Astrocyte (in vitro differentiated cells and primary cell): Measurements from ENCODE around the gene PARP8. TPM values are rescaled to one million over a fixed set of nuclear protein-coding genes. Genes with fewer than 3 reads are reported as not detected.

Experiments used
- DNase-seq: peaks from one replicate; pipeline ENCODE4 v3.0.0-alpha.2; 2010; ENCODE audit warnings: low read depth
- FAIRE-seq: peaks from 2 replicates; lab custom pipeline; 2011; peaks lifted over from hg19 to GRCh38; lab: Jason Lieb, UNC
- H2AFZ ChIP-seq: 2 replicates; pipeline ENCODE4 v1.6.0; 2012; ENCODE audit warnings: low read depth, low read length, inconsistent platforms
- H3K27ac ChIP-seq: 2 replicates; pipeline ENCODE4 v1.5.1; 2011; ENCODE audit warnings: low read depth, low read length, inconsistent platforms
- H3K27me3 ChIP-seq: 2 replicates; pipeline ENCODE4 v1.6.0; 2011; ENCODE audit warnings: low read length, inconsistent platforms; ENCODE audit not compliant: insufficient read depth
- H3K36me3 ChIP-seq: 2 replicates; pipeline ENCODE4 v1.5.1; 2011; ENCODE audit warnings: low read length, inconsistent platforms; ENCODE audit not compliant: insufficient read depth
- H3K4me1 ChIP-seq: 2 replicates; pipeline ENCODE4 v1.5.1; 2011; ENCODE audit warnings: low read length, inconsistent platforms; ENCODE audit not compliant: insufficient read depth
- H3K4me2 ChIP-seq: 2 replicates; pipeline ENCODE4 v1.6.0; 2012; ENCODE audit warnings: low read length, inconsistent platforms
- H3K4me3 ChIP-seq: 2 replicates; pipeline ENCODE4 v1.5.1; 2011; ENCODE audit warnings: low read depth, mild to moderate bottlenecking, low read length, inconsistent platforms; ENCODE audit not compliant: insufficient read depth
- H3K79me2 ChIP-seq: 2 replicates; pipeline ENCODE4 v1.6.0; 2012; ENCODE audit warnings: mild to moderate bottlenecking, low read length, inconsistent platforms; ENCODE audit not compliant: insufficient read depth
- H3K9ac ChIP-seq: 2 replicates; pipeline ENCODE4 v1.6.0; 2012; ENCODE audit warnings: mild to moderate bottlenecking, low read length, inconsistent platforms
- H3K9me3 ChIP-seq: 2 replicates; pipeline ENCODE4 v1.5.1; 2012; ENCODE audit warnings: low read depth, mild to moderate bottlenecking, low read length, inconsistent platforms; ENCODE audit not compliant: insufficient read depth
- H4K20me1 ChIP-seq: 2 replicates; pipeline ENCODE4 v1.6.0; 2012; ENCODE audit warnings: low read length, inconsistent platforms; ENCODE audit not compliant: insufficient read depth
- H3K27ac Mint-ChIP-seq: one replicate; pipeline ENCODE4 v1.8.0; 2021; ENCODE audit warnings: mild to moderate bottlenecking, mixed read lengths; ENCODE audit not compliant: unreplicated experiment
- H3K27me3 Mint-ChIP-seq: one replicate; pipeline ENCODE4 v1.8.0; 2021; ENCODE audit warnings: low read depth, mixed read lengths; ENCODE audit not compliant: unreplicated experiment
- H3K36me3 Mint-ChIP-seq: one replicate; pipeline ENCODE4 v1.8.0; 2021; ENCODE audit warnings: low read depth, mixed read lengths; ENCODE audit not compliant: unreplicated experiment
- H3K4me1 Mint-ChIP-seq: one replicate; pipeline ENCODE4 v1.8.0; 2021; ENCODE audit warnings: low read depth, mixed read lengths; ENCODE audit not compliant: unreplicated experiment
- H3K4me3 Mint-ChIP-seq: one replicate; pipeline ENCODE4 v1.8.0; 2021; ENCODE audit warnings: mild to moderate bottlenecking, moderate library complexity, mixed read lengths; ENCODE audit not compliant: unreplicated experiment
- H3K9me3 Mint-ChIP-seq: one replicate; pipeline ENCODE4 v1.8.0; 2021; ENCODE audit warnings: mild to moderate bottlenecking, mixed read lengths; ENCODE audit not compliant: unreplicated experiment
- EZH2 ChIP-seq: IDR thresholded peaks from 2 replicates; pipeline ENCODE4 v1.6.1; 2012; ENCODE audit warnings: mild to moderate bottlenecking, low read length, inconsistent platforms; ENCODE audit not compliant: insufficient read depth
- total RNA-seq: library from RNA; stranded (reverse); gene quantifications from 2 replicates; pipeline ENCODE4 v1.2.1, GENCODE V29; 2021
- TF ChIP-seq, protein P1 (sequence below): IDR thresholded peaks from 2 replicates; pipeline ENCODE4 v1.5.1; 2011; ENCODE audit warnings: low read depth, mild to moderate bottlenecking, inconsistent platforms, low read length, moderate library complexity; ENCODE audit not compliant: insufficient read depth

Gene PARP8
- total RNA-seq, 1 donor from 2014 or later, result 36.1 TPM

- Mint-ChIP-seq H3K4me3 (no peak overlapping the region), H3K4me1 (peaks cover 22% of the 10 kb centered on the region), H3K27ac (no peak overlapping the region), H3K27me3 (no peaks in the 10 kb centered on the region), H3K36me3 (no peaks in the 10 kb centered on the region), H3K9me3 (no peaks in the 10 kb centered on the region)
- H3K9ac ChIP-seq, result no peak overlapping the region
- TF ChIP-seq EZH2, result no peak
- TF ChIP-seq, protein P1, sequence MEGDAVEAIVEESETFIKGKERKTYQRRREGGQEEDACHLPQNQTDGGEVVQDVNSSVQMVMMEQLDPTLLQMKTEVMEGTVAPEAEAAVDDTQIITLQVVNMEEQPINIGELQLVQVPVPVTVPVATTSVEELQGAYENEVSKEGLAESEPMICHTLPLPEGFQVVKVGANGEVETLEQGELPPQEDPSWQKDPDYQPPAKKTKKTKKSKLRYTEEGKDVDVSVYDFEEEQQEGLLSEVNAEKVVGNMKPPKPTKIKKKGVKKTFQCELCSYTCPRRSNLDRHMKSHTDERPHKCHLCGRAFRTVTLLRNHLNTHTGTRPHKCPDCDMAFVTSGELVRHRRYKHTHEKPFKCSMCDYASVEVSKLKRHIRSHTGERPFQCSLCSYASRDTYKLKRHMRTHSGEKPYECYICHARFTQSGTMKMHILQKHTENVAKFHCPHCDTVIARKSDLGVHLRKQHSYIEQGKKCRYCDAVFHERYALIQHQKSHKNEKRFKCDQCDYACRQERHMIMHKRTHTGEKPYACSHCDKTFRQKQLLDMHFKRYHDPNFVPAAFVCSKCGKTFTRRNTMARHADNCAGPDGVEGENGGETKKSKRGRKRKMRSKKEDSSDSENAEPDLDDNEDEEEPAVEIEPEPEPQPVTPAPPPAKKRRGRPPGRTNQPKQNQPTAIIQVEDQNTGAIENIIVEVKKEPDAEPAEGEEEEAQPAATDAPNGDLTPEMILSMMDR, result no peak
- H3K27me3 ChIP-seq, result no peaks in the 10 kb centered on the region
- no peaks in the 10 kb centered on the region for H3K4me1 ChIP-seq
- no peak overlapping the region for H2AFZ ChIP-seq
- H3K4me3 ChIP-seq, result no peak overlapping the region
- DNase-seq (no peak), FAIRE-seq (no peak)
- no peak overlapping the region for H3K4me2 ChIP-seq
- peaks cover 3% of the 10 kb centered on the region for H4K20me1 ChIP-seq
- H3K36me3 ChIP-seq, result no peaks in the 10 kb centered on the region
- H3K27ac ChIP-seq, result no peak overlapping the region
- no peaks in the 10 kb centered on the region for H3K79me2 ChIP-seq
- no peaks in the 10 kb centered on the region for H3K9me3 ChIP-seq
These were observed 64.4 kb downstream of the PARP8 start for GRCh38 chr5:50730841-50731240.

DNA sequence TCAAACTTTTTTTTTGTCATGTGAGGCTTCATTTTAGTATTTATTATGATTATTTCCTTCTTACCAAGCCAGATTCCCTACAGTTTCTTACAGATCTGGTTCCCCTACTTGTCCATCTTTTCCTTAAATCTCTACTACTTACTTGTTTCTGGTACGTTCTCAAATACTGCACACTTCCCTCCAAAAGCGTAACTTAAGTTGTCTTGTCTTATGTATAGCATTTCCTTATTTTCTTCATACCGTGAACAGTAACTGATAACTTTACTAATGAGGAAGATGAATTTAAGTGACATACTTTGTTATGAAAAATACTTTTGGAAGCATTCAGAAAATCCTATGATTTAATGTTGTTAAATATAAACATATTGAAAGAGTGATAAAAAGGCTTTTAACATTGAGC lies 67.3 kb downstream of the PARP8 start:
- Mint-ChIP-seq H3K9me3 (no peaks in the 10 kb centered on the region), H3K27ac (no peak overlapping the region), H3K36me3 (no peaks in the 10 kb centered on the region), H3K4me3 (no peak overlapping the region), H3K27me3 (no peaks in the 10 kb centered on the region), H3K4me1 (peaks cover 8% of the 10 kb centered on the region)
- Histone ChIP-seq H2AFZ (no peak overlapping the region), H3K9ac (no peak overlapping the region), H3K9me3 (no peaks in the 10 kb centered on the region), H3K4me3 (no peak overlapping the region), H3K4me1 (no peaks in the 10 kb centered on the region), H3K27me3 (no peaks in the 10 kb centered on the region), H3K79me2 (no peaks in the 10 kb centered on the region), H3K36me3 (no peaks in the 10 kb centered on the region), H3K4me2 (no peak overlapping the region), H3K27ac (no peak overlapping the region), H4K20me1 (no peaks in the 10 kb centered on the region)
- no peak for TF ChIP-seq EZH2
- TF ChIP-seq, protein P1, result no peak
- FAIRE-seq, result no peak
- no peak for DNase-seq

GRCh38 chr5:50738864-50739263 lies 72.4 kb downstream of the PARP8 start:
- no peak overlapping the region for H3K4me3 ChIP-seq
- no peak overlapping the region for H3K4me2 ChIP-seq
- no peaks in the 10 kb centered on the region for H3K79me2 ChIP-seq
- H3K27ac ChIP-seq, result no peak overlapping the region
- H3K9me3 Mint-ChIP-seq, result no peaks in the 10 kb centered on the region
- H3K36me3 Mint-ChIP-seq, result peaks cover 2% of the 10 kb centered on the region
- no peaks in the 10 kb centered on the region for H3K27me3 ChIP-seq
- H3K4me1 Mint-ChIP-seq, result peaks cover 13% of the 10 kb centered on the region
- no peak overlapping the region for H2AFZ ChIP-seq
- H3K27me3 Mint-ChIP-seq, result no peaks in the 10 kb centered on the region
- peak overlapping the region; percentile 59 for H3K4me3 Mint-ChIP-seq
- FAIRE-seq (no peak), DNase-seq (no peak)
- no peaks in the 10 kb centered on the region for H3K9me3 ChIP-seq
- H4K20me1 ChIP-seq, result no peaks in the 10 kb centered on the region
- H3K27ac Mint-ChIP-seq, result peak overlapping the region; percentile 91
- no peaks in the 10 kb centered on the region for H3K4me1 ChIP-seq
- no peak overlapping the region for H3K9ac ChIP-seq
- no peaks in the 10 kb centered on the region for H3K36me3 ChIP-seq
- TF ChIP-seq, protein P1, result no peak
